Measurements from ENCODE around the gene SESN3. TPM values are rescaled to one million over a fixed set of nuclear protein-coding genes. Genes with fewer than 3 reads are reported as not detected.
"Not testable (repeated sequence)": the region's sequence is repeated elsewhere in the genome, so short reads cannot be mapped to it uniquely, and the experiment has no call there.

SESN3 gene
- total RNA-seq, 1 experiment from 2014 or later: 1.4 TPM

DNA sequence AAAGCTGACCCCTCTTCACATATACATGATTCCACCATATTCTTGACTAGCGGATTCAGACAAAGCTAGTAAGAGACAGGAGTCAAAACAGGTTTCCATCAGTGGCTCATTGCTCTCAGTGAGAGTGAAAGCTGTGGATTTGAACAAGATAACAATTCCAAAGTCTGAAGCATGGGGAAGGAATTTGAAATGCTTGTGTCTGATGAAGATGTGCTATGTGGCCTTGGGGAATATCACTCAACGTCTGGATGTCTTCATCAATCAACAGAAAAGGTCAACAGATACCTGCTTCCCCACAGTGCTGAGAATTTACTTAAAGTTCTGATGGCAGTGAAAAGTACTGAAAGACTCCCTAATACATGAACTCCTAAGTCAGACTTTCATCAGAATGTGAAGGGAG lies 46.9 kb upstream of the SESN3 start:
- no peak for ATAC-seq
- Histone ChIP-seq H3K9me3 (ENCODE audit: control insufficient read depth, insufficient read depth, low read depth, low read length) (no peaks in the 10 kb centered on the region), H3K27me3 (ENCODE audit: control insufficient read depth, insufficient read depth, low read length) (no peaks in the 10 kb centered on the region; the same call in 1 of the 2 replicates), H3K36me3 (ENCODE audit: control insufficient read depth, insufficient read depth, low read length) (no peaks in the 10 kb centered on the region), H3K4me1 (ENCODE audit: control insufficient read depth, insufficient read depth, low read length) (no peaks in the 10 kb centered on the region), H3K4me3 (ENCODE audit: low read depth in 2 of 2, low read length in 2 of 2) (no peak overlapping the region), H3K27ac (ENCODE audit: low read length) (no peak overlapping the region)
- TF ChIP-seq POLR2AphosphoS5 (IDR thresholded peaks at IDR 0.05; ENCODE audit: low read depth, low read length) (no peak), TCF7L2 (IDR thresholded peaks at IDR 0.05; ENCODE audit: low read depth, low read length) (no peak), SIN3A (IDR thresholded peaks at IDR 0.05; ENCODE audit: borderline replicate concordance, insufficient read depth, low read depth, low read length) (no peak)
- TF ChIP-seq, protein P1, sequence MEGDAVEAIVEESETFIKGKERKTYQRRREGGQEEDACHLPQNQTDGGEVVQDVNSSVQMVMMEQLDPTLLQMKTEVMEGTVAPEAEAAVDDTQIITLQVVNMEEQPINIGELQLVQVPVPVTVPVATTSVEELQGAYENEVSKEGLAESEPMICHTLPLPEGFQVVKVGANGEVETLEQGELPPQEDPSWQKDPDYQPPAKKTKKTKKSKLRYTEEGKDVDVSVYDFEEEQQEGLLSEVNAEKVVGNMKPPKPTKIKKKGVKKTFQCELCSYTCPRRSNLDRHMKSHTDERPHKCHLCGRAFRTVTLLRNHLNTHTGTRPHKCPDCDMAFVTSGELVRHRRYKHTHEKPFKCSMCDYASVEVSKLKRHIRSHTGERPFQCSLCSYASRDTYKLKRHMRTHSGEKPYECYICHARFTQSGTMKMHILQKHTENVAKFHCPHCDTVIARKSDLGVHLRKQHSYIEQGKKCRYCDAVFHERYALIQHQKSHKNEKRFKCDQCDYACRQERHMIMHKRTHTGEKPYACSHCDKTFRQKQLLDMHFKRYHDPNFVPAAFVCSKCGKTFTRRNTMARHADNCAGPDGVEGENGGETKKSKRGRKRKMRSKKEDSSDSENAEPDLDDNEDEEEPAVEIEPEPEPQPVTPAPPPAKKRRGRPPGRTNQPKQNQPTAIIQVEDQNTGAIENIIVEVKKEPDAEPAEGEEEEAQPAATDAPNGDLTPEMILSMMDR (IDR thresholded peaks at IDR 0.05): no peak
- TF ChIP-seq, protein P2, sequence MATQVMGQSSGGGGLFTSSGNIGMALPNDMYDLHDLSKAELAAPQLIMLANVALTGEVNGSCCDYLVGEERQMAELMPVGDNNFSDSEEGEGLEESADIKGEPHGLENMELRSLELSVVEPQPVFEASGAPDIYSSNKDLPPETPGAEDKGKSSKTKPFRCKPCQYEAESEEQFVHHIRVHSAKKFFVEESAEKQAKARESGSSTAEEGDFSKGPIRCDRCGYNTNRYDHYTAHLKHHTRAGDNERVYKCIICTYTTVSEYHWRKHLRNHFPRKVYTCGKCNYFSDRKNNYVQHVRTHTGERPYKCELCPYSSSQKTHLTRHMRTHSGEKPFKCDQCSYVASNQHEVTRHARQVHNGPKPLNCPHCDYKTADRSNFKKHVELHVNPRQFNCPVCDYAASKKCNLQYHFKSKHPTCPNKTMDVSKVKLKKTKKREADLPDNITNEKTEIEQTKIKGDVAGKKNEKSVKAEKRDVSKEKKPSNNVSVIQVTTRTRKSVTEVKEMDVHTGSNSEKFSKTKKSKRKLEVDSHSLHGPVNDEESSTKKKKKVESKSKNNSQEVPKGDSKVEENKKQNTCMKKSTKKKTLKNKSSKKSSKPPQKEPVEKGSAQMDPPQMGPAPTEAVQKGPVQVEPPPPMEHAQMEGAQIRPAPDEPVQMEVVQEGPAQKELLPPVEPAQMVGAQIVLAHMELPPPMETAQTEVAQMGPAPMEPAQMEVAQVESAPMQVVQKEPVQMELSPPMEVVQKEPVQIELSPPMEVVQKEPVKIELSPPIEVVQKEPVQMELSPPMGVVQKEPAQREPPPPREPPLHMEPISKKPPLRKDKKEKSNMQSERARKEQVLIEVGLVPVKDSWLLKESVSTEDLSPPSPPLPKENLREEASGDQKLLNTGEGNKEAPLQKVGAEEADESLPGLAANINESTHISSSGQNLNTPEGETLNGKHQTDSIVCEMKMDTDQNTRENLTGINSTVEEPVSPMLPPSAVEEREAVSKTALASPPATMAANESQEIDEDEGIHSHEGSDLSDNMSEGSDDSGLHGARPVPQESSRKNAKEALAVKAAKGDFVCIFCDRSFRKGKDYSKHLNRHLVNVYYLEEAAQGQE (IDR thresholded peaks at IDR 0.05; ENCODE audit: insufficient read depth in 1 of 2, low read depth in 2 of 2, low read length in 1 of 2): no peak
- CTCF ChIA-PET: no interaction called here
- DNase-seq (ENCODE audit: low read depth, low spot score): no peak
- in situ Hi-C loops (cut with HindIII; ENCODE audit: low pct_unique_long_range_greater_than_20kb, low sequenced_read_pairs) (no loop called here), intact Hi-C loops (cut with micrococcal nuclease; ENCODE audit: unreplicated experiment) (no loop called here)
- POLR2A ChIA-PET: no interaction called here
- no TSS peak for BruUV-seq (replicated peaks)

DNA sequence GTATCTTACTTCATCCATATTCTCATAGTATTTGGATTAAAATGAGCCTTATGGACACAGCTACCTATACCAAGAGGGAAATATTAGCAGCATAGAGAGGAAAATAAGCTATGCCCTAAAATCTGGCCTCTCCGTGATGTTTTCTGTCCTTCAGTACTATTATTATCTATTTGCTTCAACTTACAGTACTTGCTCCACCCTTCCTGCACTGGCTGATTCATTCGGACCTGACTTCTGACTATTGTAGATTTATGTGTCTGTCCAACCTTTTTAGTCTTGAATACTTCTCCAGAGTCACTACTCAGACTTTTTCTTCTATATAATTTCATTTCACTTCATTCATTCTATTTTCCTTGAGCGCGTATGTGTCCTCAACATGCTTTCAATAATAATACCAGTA lies 45.1 kb upstream of the SESN3 start:
- Histone ChIP-seq H3K27ac (ENCODE audit: low read length) (no peak overlapping the region), H3K36me3 (ENCODE audit: control insufficient read depth, insufficient read depth, low read length) (no peaks in the 10 kb centered on the region), H3K9me3 (ENCODE audit: control insufficient read depth, insufficient read depth, low read depth, low read length) (no peaks in the 10 kb centered on the region), H3K4me3 (ENCODE audit: low read depth in 2 of 2, low read length in 2 of 2) (no peak overlapping the region), H3K4me1 (ENCODE audit: control insufficient read depth, insufficient read depth, low read length) (no peaks in the 10 kb centered on the region), H3K27me3 (ENCODE audit: control insufficient read depth, insufficient read depth, low read length) (no peaks in the 10 kb centered on the region)
- DNase-seq (ENCODE audit: low read depth, low spot score): no peak
- no peak for ATAC-seq
- POLR2A ChIA-PET: interaction anchor here (0.6 kb wide), 1 partner anchor 267 kb away, joined by 3 read pairs; no protein-coding TSS in a partner anchor
- intact Hi-C loops (cut with micrococcal nuclease; ENCODE audit: unreplicated experiment): no loop called here
- TF ChIP-seq POLR2AphosphoS5 (IDR thresholded peaks at IDR 0.05; ENCODE audit: low read depth, low read length): no peak
- no peak for TF ChIP-seq SIN3A (IDR thresholded peaks at IDR 0.05; ENCODE audit: borderline replicate concordance, insufficient read depth, low read depth, low read length)
- TF ChIP-seq, protein P2 (IDR thresholded peaks at IDR 0.05; ENCODE audit: insufficient read depth in 1 of 2, low read depth in 2 of 2, low read length in 1 of 2): no peak
- TF ChIP-seq TCF7L2 (IDR thresholded peaks at IDR 0.05; ENCODE audit: low read depth, low read length): no peak
- TF ChIP-seq, protein P1 (IDR thresholded peaks at IDR 0.05): no peak
- in situ Hi-C loops (cut with HindIII; ENCODE audit: low pct_unique_long_range_greater_than_20kb, low sequenced_read_pairs): no loop called here
- CTCF ChIA-PET: no interaction called here
- BruUV-seq (replicated peaks): no TSS peak

DNA sequence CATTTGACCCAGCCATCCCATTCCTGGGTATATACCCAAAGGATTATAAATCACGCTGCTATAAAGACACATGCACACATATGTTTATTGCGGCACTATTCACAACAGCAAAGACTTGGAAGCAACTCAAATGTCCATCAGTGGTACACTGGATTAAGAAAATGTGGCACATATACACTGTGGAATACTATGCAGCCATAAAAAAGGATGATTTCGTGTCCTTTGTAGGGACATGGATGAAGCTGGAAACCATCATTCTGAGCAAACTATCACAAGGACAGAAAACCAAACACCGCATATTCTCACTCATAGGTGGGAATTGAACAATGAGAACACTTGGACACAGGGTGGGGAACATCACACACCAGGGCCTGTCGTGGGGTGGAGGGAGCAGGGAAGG lies 42.6 kb upstream of the SESN3 start:
- DNase-seq (ENCODE audit: low read depth, low spot score); in situ Hi-C loops (cut with HindIII; ENCODE audit: low pct_unique_long_range_greater_than_20kb, low sequenced_read_pairs); H3K9me3 ChIP-seq (ENCODE audit: control insufficient read depth, insufficient read depth, low read depth, low read length); H3K4me1 ChIP-seq (ENCODE audit: control insufficient read depth, insufficient read depth, low read length); POLR2A ChIA-PET; ATAC-seq; H3K27ac ChIP-seq (ENCODE audit: low read length); H3K4me3 ChIP-seq (ENCODE audit: low read depth in 2 of 2, low read length in 2 of 2); H3K36me3 ChIP-seq (ENCODE audit: control insufficient read depth, insufficient read depth, low read length); H3K27me3 ChIP-seq (ENCODE audit: control insufficient read depth, insufficient read depth, low read length); CTCF ChIA-PET; intact Hi-C loops (cut with micrococcal nuclease; ENCODE audit: unreplicated experiment); BruUV-seq (replicated peaks): not testable (repeated sequence)
